ENCODE results near the gene PCOLCE2. TPM values are rescaled to one million over a fixed set of nuclear protein-coding genes. Genes with fewer than 3 reads are reported as not detected.

The PCOLCE2 gene
- total RNA-seq, 1 donor from 2014 or later: 5.4 TPM

- no peak overlapping the region for H3K4me2 ChIP-seq (ENCODE audit: low read length)
- H3K27ac Mint-ChIP-seq (ENCODE audit: unreplicated experiment): no peak overlapping the region
- no peaks in the 10 kb centered on the region for H3K4me1 Mint-ChIP-seq (ENCODE audit: low read depth, unreplicated experiment)
- H2AFZ ChIP-seq (ENCODE audit: low read depth, low read length): no peak overlapping the region
- H3K4me3 ChIP-seq (ENCODE audit: insufficient read depth, low read depth, low read length): no peak overlapping the region
- H3K27me3 ChIP-seq (ENCODE audit: insufficient read depth, low read length): no peaks in the 10 kb centered on the region
- TF ChIP-seq EZH2 (IDR thresholded peaks at IDR 0.05; ENCODE audit: insufficient read depth, low read length): no peak
- no peak for TF ChIP-seq CTCF (IDR thresholded peaks at IDR 0.05; ENCODE audit: insufficient read depth, low read depth, low read length)
- H3K36me3 ChIP-seq (ENCODE audit: insufficient read depth, low read length): no peaks in the 10 kb centered on the region
- no peaks in the 10 kb centered on the region for H3K9me3 Mint-ChIP-seq (ENCODE audit: unreplicated experiment)
- H3K27ac ChIP-seq (ENCODE audit: low read depth, low read length): no peak overlapping the region
- DNase-seq (ENCODE audit: low read depth) (no peak), FAIRE-seq (no peak)
- no peaks in the 10 kb centered on the region for H3K79me2 ChIP-seq (ENCODE audit: insufficient read depth, low read length)
- peaks cover 5% of the 10 kb centered on the region for H3K27me3 Mint-ChIP-seq (ENCODE audit: low read depth, unreplicated experiment)
- H3K9ac ChIP-seq (ENCODE audit: low read length): no peak overlapping the region
- no peaks in the 10 kb centered on the region for H3K9me3 ChIP-seq (ENCODE audit: insufficient read depth, low read depth, low read length)
- peaks cover 2% of the 10 kb centered on the region for H3K36me3 Mint-ChIP-seq (ENCODE audit: low read depth, unreplicated experiment)
- H3K4me3 Mint-ChIP-seq (ENCODE audit: unreplicated experiment): no peak overlapping the region
- H4K20me1 ChIP-seq (ENCODE audit: insufficient read depth, low read length): no peaks in the 10 kb centered on the region
- no peaks in the 10 kb centered on the region for H3K4me1 ChIP-seq (ENCODE audit: insufficient read depth, low read length)
Observed at GRCh38 chr3:142817897-142818296, 71.0 kb downstream of the PCOLCE2 start.

GRCh38 chr3:142817356-142817755, 71.5 kb downstream of the PCOLCE2 start:
- no peaks in the 10 kb centered on the region for H3K9me3 ChIP-seq (ENCODE audit: insufficient read depth, low read depth, low read length)
- no peak overlapping the region for H2AFZ ChIP-seq (ENCODE audit: low read depth, low read length)
- no peaks in the 10 kb centered on the region for H3K36me3 ChIP-seq (ENCODE audit: insufficient read depth, low read length)
- H3K4me3 ChIP-seq (ENCODE audit: insufficient read depth, low read depth, low read length): no peak overlapping the region
- no peak for FAIRE-seq
- TF ChIP-seq CTCF (IDR thresholded peaks at IDR 0.05; ENCODE audit: insufficient read depth, low read depth, low read length) (no peak), EZH2 (IDR thresholded peaks at IDR 0.05; ENCODE audit: insufficient read depth, low read length) (no peak)
- H3K4me3 Mint-ChIP-seq (ENCODE audit: unreplicated experiment): no peak overlapping the region
- no peak overlapping the region for H3K27ac Mint-ChIP-seq (ENCODE audit: unreplicated experiment)
- no peaks in the 10 kb centered on the region for H3K79me2 ChIP-seq (ENCODE audit: insufficient read depth, low read length)
- H3K27me3 ChIP-seq (ENCODE audit: insufficient read depth, low read length): no peaks in the 10 kb centered on the region
- H3K36me3 Mint-ChIP-seq (ENCODE audit: low read depth, unreplicated experiment): peaks cover 2% of the 10 kb centered on the region
- peaks cover 4% of the 10 kb centered on the region for H3K27me3 Mint-ChIP-seq (ENCODE audit: low read depth, unreplicated experiment)
- H3K4me1 Mint-ChIP-seq (ENCODE audit: low read depth, unreplicated experiment): no peaks in the 10 kb centered on the region
- H4K20me1 ChIP-seq (ENCODE audit: insufficient read depth, low read length): no peaks in the 10 kb centered on the region
- H3K9me3 Mint-ChIP-seq (ENCODE audit: unreplicated experiment): no peaks in the 10 kb centered on the region
- H3K4me1 ChIP-seq (ENCODE audit: insufficient read depth, low read length): no peaks in the 10 kb centered on the region
- no peak overlapping the region for H3K27ac ChIP-seq (ENCODE audit: low read depth, low read length)
- H3K9ac ChIP-seq (ENCODE audit: low read length): no peak overlapping the region
- DNase-seq (ENCODE audit: low read depth): no peak
- no peak overlapping the region for H3K4me2 ChIP-seq (ENCODE audit: low read length)

- H3K27ac ChIP-seq (ENCODE audit: low read depth, low read length): no peak overlapping the region
- no peaks in the 10 kb centered on the region for H3K79me2 ChIP-seq (ENCODE audit: insufficient read depth, low read length)
- no peak overlapping the region for H3K4me3 ChIP-seq (ENCODE audit: insufficient read depth, low read depth, low read length)
- Mint-ChIP-seq H3K27ac (ENCODE audit: unreplicated experiment) (no peak overlapping the region), H3K4me1 (ENCODE audit: low read depth, unreplicated experiment) (no peaks in the 10 kb centered on the region), H3K9me3 (ENCODE audit: unreplicated experiment) (no peaks in the 10 kb centered on the region), H3K36me3 (ENCODE audit: low read depth, unreplicated experiment) (peaks cover 2% of the 10 kb centered on the region), H3K4me3 (ENCODE audit: unreplicated experiment) (no peak overlapping the region), H3K27me3 (ENCODE audit: low read depth, unreplicated experiment) (peaks cover 2% of the 10 kb centered on the region)
- no peaks in the 10 kb centered on the region for H3K36me3 ChIP-seq (ENCODE audit: insufficient read depth, low read length)
- H3K4me1 ChIP-seq (ENCODE audit: insufficient read depth, low read length): no peaks in the 10 kb centered on the region
- no peak overlapping the region for H2AFZ ChIP-seq (ENCODE audit: low read depth, low read length)
- no peaks in the 10 kb centered on the region for H3K9me3 ChIP-seq (ENCODE audit: insufficient read depth, low read depth, low read length)
- H4K20me1 ChIP-seq (ENCODE audit: insufficient read depth, low read length): no peaks in the 10 kb centered on the region
- no peaks in the 10 kb centered on the region for H3K27me3 ChIP-seq (ENCODE audit: insufficient read depth, low read length)
- DNase-seq (ENCODE audit: low read depth): no peak
- no peak overlapping the region for H3K4me2 ChIP-seq (ENCODE audit: low read length)
- TF ChIP-seq EZH2 (IDR thresholded peaks at IDR 0.05; ENCODE audit: insufficient read depth, low read length) (no peak), CTCF (IDR thresholded peaks at IDR 0.05; ENCODE audit: insufficient read depth, low read depth, low read length) (no peak)
- FAIRE-seq: no peak
- no peak overlapping the region for H3K9ac ChIP-seq (ENCODE audit: low read length)
Observed at GRCh38 chr3:142815803-142816202, 73.1 kb downstream of the PCOLCE2 start.

Measured in astrocyte (in vitro differentiated cells and primary cell).